A549 (cell line): ENCODE results near the gene RAD51AP2.

Experiments
- E2F6 ChIP-seq: IDR thresholded peaks from 2 replicates; pipeline ENCODE4 v1.6.1; 2012; ENCODE audit warnings: low read depth, borderline replicate concordance
- ELK1 ChIP-seq: fragments of 150-350 bp; IDR thresholded peaks from 2 replicates; pipeline ENCODE4 v1.6.1; 2014; ENCODE audit warnings: low read depth, mild to moderate bottlenecking, low read length
- JUN ChIP-seq, 2 experiments: fragments of >200 bp; sonication (Bioruptor Twin); formaldehyde crosslinking; IDR thresholded peaks; 2 replicates in 1 of 2; 3 replicates in 1 of 2; pipeline ENCODE4 v1.6.1; 2016 to 2017
- JUNB ChIP-seq: fragments of >200 bp; sonication (Bioruptor Twin); formaldehyde crosslinking; IDR thresholded peaks from 2 replicates; pipeline ENCODE4 v1.6.1; 2016
- KDM1A ChIP-seq: fragments of 200-600 bp; sonication (generic); IDR thresholded peaks from 2 replicates; pipeline ENCODE4 v1.6.1; 2016; ENCODE audit warnings: low read depth, mild to moderate bottlenecking
- MAX ChIP-seq: IDR thresholded peaks from 2 replicates; pipeline ENCODE4 v1.6.1; 2012
- NR3C1 ChIP-seq: fragments of >200 bp; sonication (Bioruptor Twin); formaldehyde crosslinking; IDR thresholded peaks from 3 replicates; pipeline ENCODE4 v1.6.1; 2017
- POLR2A ChIP-seq: IDR thresholded peaks from 2 replicates; pipeline ENCODE4 v1.6.1; 2012; ENCODE audit warnings: mild to moderate bottlenecking, low read length
- TF ChIP-seq, protein P1 (sequence below): fragments of >200 bp; sonication (Bioruptor Twin); formaldehyde crosslinking; IDR thresholded peaks from 3 replicates; pipeline ENCODE4 v1.5.1; 2016

GRCh38 chr2:17521621-17522020 is 3.4 kb upstream of the RAD51AP2 start:
- TF ChIP-seq, protein P1, sequence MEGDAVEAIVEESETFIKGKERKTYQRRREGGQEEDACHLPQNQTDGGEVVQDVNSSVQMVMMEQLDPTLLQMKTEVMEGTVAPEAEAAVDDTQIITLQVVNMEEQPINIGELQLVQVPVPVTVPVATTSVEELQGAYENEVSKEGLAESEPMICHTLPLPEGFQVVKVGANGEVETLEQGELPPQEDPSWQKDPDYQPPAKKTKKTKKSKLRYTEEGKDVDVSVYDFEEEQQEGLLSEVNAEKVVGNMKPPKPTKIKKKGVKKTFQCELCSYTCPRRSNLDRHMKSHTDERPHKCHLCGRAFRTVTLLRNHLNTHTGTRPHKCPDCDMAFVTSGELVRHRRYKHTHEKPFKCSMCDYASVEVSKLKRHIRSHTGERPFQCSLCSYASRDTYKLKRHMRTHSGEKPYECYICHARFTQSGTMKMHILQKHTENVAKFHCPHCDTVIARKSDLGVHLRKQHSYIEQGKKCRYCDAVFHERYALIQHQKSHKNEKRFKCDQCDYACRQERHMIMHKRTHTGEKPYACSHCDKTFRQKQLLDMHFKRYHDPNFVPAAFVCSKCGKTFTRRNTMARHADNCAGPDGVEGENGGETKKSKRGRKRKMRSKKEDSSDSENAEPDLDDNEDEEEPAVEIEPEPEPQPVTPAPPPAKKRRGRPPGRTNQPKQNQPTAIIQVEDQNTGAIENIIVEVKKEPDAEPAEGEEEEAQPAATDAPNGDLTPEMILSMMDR = no peak
- TF ChIP-seq POLR2A (no peak), E2F6 (no peak), MAX (no peak), KDM1A (no peak), JUNB (no peak), ELK1 (no peak), NR3C1 (no peak), JUN (IDR thresholded peaks at IDR 0.05) (no peak)
